ENCODE measurements around the gene SALL2. TPM values are rescaled to one million over a fixed set of nuclear protein-coding genes. Genes with fewer than 3 reads are reported as not detected.
A peak's percentile ranks its signal among the peaks of the same experiment; 100 is the strongest.

SALL2 gene
- total RNA-seq, 1 donor from 2014 or later = 0.60 TPM

GRCh38 chr14:21528381-21529348 is 2.5 kb upstream of the SALL2 start:
- DNase-seq (ENCODE audit: low read depth in 2 of 2) = no peak

- DNase-seq (ENCODE audit: low read depth in 2 of 2) = no peak
Observed at GRCh38 chr14:21527318-21527679, 1.2 kb upstream of the SALL2 start.

GRCh38 chr14:21526672-21527317 is 649 bp upstream of the SALL2 start:
- no peak for DNase-seq (ENCODE audit: low read depth in 2 of 2)

GRCh38 chr14:21525571-21525961 is 580 bp downstream of the SALL2 start:
- DNase-seq (ENCODE audit: low read depth in 2 of 2) = no peak

GRCh38 chr14:21524575-21525490 is 1.3 kb downstream of the SALL2 start:
- no peak for DNase-seq (ENCODE audit: low read depth in 2 of 2)

- no peak for DNase-seq (ENCODE audit: low read depth in 2 of 2)
Observed at GRCh38 chr14:21523203-21523602, 2.9 kb downstream of the SALL2 start.

GRCh38 chr14:21521501-21521900 is 4.6 kb downstream of the SALL2 start:
- no peak for DNase-seq (ENCODE audit: low read depth in 2 of 2)

GRCh38 chr14:21520767-21521166 is 5.4 kb downstream of the SALL2 start:
- no peak for DNase-seq (ENCODE audit: low read depth in 2 of 2)

- no peak for DNase-seq (ENCODE audit: low read depth in 2 of 2)
Observed at GRCh38 chr14:21518725-21519124, 7.4 kb downstream of the SALL2 start.

- DNase-seq (ENCODE audit: low read depth in 2 of 2) = no peak
Observed at GRCh38 chr14:21514341-21514740, 11.8 kb downstream of the SALL2 start.

- peak; percentile 98 to 99 for DNase-seq (ENCODE audit: low read depth in 2 of 2)
Observed at GRCh38 chr14:21510735-21511657, 15.2 kb downstream of the SALL2 start, which contains the start of gene METTL3. Gene METTL3 (minus strand): TSS chr14:21511340. CDS start chr14:21511223, 117 bp downstream.

- no peak for DNase-seq (ENCODE audit: low read depth in 2 of 2)
Observed at GRCh38 chr14:21509432-21510143, 16.6 kb downstream of the SALL2 start.

GRCh38 chr14:21506557-21506956 is 19.6 kb downstream of the SALL2 start:
- DNase-seq (ENCODE audit: low read depth in 2 of 2) = no peak

GRCh38 chr14:21505012-21505553 is 21.1 kb downstream of the SALL2 start:
- no peak for DNase-seq (ENCODE audit: low read depth in 2 of 2)

- DNase-seq (ENCODE audit: low read depth in 2 of 2) = no peak
Observed at GRCh38 chr14:21503376-21503775, 22.8 kb downstream of the SALL2 start.

- no peak for DNase-seq (ENCODE audit: low read depth in 2 of 2)
Observed at GRCh38 chr14:21501568-21501967, 24.6 kb downstream of the SALL2 start.

- DNase-seq (ENCODE audit: low read depth in 2 of 2) = peak; percentile 58 to 63
Observed at GRCh38 chr14:21498540-21499526, 27.3 kb downstream of the SALL2 start.

GRCh38 chr14:21496453-21496852 is 29.7 kb downstream of the SALL2 start:
- peak; percentile 6 to 41 for DNase-seq (ENCODE audit: low read depth in 2 of 2)
